GM12874 (cell line): ENCODE measurements around the gene FAM180A.

Experiments used
- TF ChIP-seq, protein P1 (sequence below): IDR thresholded peaks from 2 replicates; pipeline ENCODE4 v1.5.1; 2011; ENCODE audit warnings: low read depth, mild to moderate bottlenecking, control low read depth, low read length, moderate library complexity; ENCODE audit not compliant: insufficient read depth

The FAM180A gene

DNA sequence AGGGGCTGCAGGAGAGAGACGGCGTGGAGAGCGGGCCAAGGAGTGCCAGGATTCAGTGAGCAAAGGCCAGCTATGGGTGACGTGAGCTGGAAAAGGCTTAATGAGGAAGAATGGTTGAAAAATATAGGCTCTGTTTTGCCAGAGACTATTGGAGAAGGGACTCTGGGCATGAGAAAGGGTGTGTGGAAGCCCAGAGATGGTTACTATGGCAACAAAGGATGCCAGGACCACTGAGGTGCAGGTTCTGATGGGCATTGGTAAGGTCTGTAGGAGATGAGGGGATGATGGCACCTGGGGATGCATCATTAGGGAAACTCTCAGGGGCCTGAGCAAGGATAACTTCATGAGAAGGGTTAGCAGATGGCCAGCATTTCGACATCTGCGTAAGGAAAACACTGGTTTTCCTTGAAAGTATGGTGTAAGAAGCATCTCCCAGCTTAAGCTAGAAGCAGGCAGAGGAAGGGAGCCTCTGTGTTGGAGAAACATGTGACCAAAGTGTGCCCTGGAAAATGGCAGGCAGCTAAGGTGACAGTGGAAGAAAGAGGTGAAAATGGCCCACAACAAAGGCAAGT is 21.6 kb upstream of the FAM180A start:
- TF ChIP-seq, protein P1, sequence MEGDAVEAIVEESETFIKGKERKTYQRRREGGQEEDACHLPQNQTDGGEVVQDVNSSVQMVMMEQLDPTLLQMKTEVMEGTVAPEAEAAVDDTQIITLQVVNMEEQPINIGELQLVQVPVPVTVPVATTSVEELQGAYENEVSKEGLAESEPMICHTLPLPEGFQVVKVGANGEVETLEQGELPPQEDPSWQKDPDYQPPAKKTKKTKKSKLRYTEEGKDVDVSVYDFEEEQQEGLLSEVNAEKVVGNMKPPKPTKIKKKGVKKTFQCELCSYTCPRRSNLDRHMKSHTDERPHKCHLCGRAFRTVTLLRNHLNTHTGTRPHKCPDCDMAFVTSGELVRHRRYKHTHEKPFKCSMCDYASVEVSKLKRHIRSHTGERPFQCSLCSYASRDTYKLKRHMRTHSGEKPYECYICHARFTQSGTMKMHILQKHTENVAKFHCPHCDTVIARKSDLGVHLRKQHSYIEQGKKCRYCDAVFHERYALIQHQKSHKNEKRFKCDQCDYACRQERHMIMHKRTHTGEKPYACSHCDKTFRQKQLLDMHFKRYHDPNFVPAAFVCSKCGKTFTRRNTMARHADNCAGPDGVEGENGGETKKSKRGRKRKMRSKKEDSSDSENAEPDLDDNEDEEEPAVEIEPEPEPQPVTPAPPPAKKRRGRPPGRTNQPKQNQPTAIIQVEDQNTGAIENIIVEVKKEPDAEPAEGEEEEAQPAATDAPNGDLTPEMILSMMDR: no peak

DNA sequence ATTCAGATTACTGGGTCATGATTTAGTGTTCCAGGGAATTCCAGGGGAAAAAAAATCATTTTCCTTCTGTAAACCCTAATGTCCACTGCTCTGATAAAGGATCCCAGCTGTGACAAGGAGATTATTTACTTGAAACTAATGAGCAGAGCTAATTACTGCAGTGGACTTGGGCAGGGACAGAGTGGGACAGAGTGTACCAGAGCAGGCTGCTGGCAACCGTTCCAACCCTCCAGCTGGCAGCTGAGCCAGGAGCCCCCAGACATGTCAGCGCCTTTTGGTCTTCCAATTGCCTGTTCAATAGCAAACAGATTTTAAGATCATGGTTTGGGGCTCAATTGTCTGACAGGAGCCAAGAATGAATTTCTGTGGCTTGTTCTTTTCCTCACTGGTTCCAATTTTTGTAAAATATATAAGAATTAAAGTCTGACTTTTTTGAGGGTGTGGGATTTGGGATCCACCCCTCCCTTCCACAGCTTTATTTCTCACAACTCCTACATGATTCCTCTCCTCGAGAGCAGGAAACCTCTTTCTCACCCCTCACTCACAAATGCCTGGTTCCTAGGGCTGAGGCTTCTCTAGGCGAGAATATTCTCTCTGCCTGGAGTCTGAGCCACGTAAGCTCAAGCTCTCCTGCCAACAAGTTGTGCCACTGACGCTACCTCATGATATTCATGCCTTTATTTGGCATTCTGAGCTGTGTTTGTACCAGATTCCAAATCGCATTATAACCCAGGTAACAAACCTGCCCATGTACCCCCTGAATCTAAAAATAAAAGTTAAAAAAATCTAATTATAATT is 20.6 kb upstream of the FAM180A start:
- TF ChIP-seq, protein P1: no peak

DNA sequence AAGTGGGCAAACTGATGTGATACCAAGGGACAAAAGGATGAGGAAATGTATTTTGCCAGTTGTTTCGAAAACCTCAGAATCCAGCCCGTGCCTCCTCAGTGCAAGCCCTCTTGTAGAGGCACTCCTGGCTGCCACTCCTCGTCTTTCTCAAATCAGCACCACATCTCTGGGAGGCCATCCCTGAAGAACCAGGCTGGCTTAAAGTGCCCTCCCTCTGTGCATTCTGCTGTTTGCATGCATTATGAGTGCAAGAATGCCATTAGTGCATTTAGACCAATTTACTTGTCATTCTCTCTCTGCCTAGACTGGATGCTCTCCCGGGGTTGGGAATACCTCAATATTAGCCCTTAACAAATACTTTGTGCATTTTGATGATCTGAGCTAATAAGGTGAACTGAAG is 19.9 kb upstream of the FAM180A start:
- TF ChIP-seq, protein P1: no peak

DNA sequence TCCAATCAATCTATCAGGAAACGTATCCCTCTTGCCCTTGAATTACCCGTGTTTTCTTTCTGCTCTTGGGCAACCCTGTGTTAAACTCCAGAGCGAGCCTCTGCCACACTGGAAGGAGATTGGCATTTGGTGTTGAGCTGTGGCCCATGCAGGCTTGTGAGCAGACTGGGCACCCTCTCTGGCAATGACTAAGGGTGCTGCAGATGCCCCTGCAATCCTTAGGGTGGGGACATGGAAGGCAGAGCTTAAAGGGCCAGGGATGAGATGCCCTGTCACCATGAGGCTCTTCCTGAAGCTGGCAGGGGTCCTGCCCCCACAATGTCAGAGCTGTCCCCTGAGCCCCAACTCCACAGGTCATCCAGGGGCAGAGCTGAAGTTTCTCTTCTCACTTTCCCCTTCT is 19.5 kb upstream of the FAM180A start:
- TF ChIP-seq, protein P1: no peak

DNA sequence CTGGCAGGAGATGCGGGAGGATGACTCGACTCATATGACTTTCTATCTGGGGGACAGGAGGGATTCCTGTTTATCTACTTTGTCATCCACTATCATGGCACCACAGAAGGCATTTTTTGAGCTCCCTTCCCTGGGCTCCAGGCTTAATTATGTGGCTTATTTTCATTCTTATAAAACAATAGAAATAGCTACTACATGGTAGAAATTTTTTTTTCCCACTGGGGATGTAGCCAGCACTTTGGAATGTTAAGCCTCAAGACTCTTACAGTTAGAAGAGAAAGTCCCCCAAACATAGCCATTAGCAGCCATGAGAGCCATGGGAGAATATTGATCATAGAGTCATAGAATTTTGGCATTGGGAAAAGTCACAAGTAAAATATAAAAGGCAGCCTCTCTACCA is 14.6 kb upstream of the FAM180A start:
- TF ChIP-seq, protein P1: no peak

DNA sequence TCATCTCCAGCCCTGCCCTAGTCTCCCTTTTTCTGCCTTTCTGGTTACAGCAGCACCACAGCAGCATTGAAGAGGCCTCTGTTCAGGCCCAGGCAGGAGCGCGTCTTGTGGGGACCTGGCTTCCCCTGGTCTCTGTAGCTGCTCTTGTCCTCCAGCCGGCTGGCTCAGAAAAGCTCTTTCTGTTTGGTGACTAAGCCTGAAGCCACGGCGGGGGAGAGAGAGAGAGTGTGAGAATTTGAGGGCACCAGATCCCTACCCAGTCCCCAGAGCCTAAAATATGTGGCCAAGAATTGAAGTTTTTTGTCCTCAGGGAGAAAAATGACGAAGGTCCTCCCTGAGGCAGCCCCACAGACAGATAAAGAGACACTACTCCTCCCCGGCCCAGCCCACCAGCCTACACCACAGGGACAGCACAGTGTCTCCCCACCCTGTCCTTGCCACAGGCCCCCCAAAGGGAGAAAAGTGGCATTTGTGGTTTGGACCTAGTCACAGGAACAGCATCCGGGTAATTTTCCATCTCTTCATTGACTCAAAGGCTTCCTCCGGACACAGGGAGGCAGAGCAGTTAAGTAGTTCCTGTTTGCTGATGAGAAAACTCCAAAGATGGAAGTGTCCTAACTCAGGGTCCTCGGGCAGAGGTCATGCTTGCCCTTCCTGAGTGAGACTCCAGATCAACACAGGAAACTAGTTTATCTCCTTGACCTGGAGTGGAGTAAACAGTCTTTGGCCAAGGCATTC is 13.3 kb upstream of the FAM180A start:
- TF ChIP-seq, protein P1: no peak

DNA sequence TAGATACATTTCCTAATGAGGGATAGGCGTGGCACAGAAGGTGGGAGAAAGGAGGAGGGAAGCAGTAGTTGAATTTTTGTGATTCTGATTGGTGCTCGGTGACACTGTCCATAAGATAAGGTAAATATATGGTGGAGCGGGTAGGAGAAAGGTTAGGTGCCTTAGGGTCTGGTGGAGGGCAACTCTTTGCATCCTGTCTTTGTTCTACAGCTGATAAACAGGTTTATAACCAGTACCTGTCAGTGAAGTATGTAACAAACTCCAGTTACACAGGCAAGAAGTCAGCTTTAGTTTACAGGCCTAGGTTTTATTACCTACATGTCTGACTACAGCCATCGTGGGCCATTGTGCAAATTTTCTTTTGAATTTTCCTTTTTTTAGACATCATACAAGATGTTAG is 10.9 kb upstream of the FAM180A start:
- TF ChIP-seq, protein P1: no peak
